ENCODE measurements around the gene OR14A16. TPM values are rescaled to one million over a fixed set of nuclear protein-coding genes. Genes with fewer than 3 reads are reported as not detected.

OR14A16 gene
- total RNA-seq, 2 donors from 2014 or later: not detected

- TF ChIP-seq, protein P1, sequence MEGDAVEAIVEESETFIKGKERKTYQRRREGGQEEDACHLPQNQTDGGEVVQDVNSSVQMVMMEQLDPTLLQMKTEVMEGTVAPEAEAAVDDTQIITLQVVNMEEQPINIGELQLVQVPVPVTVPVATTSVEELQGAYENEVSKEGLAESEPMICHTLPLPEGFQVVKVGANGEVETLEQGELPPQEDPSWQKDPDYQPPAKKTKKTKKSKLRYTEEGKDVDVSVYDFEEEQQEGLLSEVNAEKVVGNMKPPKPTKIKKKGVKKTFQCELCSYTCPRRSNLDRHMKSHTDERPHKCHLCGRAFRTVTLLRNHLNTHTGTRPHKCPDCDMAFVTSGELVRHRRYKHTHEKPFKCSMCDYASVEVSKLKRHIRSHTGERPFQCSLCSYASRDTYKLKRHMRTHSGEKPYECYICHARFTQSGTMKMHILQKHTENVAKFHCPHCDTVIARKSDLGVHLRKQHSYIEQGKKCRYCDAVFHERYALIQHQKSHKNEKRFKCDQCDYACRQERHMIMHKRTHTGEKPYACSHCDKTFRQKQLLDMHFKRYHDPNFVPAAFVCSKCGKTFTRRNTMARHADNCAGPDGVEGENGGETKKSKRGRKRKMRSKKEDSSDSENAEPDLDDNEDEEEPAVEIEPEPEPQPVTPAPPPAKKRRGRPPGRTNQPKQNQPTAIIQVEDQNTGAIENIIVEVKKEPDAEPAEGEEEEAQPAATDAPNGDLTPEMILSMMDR (conservative IDR thresholded peaks at IDR 0.05): no peak
These were observed 1.9 kb downstream of the OR14A16 start for GRCh38 chr1:247822060-247822459.

DNA sequence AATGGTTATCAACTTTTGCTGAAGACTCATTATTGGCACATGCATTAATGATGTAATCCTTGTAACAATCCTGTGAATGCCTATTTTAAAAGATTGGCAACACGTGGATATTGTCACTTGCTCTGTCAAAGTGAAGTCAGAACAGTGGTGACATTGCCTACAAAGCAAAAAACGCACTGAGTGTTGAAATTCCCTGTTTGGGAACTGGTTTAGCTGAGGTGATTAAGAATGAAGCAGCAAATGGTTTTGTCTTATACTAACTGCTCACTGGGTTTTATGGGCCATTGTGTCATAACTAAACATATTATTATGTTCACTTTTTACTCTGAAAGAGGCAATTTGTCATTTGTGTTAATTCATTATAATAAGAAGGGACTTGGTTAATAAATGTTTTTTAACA lies 11.3 kb downstream of the OR14A16 start:
- no peaks in the 10 kb centered on the region for H3K4me1 Mint-ChIP-seq
- H3K27me3 Mint-ChIP-seq (ENCODE audit: insufficient read depth): no peaks in the 10 kb centered on the region
- H3K27ac Mint-ChIP-seq: no peak overlapping the region
- H3K27me3 ChIP-seq (ENCODE audit: control insufficient read depth, insufficient read depth, low read length, poor library complexity, severe bottlenecking): no peaks in the 10 kb centered on the region
- TF ChIP-seq, protein P1 (conservative IDR thresholded peaks at IDR 0.05): no peak
- DNase-seq: no peak
- H3K9ac ChIP-seq (ENCODE audit: extremely low read depth, low read length, poor library complexity, severe bottlenecking): no peak overlapping the region
- no peaks in the 10 kb centered on the region for H3K36me3 ChIP-seq (ENCODE audit: control insufficient read depth, insufficient read depth, low read length)
- no peaks in the 10 kb centered on the region for H3K36me3 Mint-ChIP-seq (ENCODE audit: low read depth)
- WGBS, 2 experiments (ENCODE audit: insufficient coverage in 1 of 2, insufficient read length in 1 of 2): 39 to 42% methylated on average over 2 of the region's 2 CpGs
- no peaks in the 10 kb centered on the region for H3K4me1 ChIP-seq (ENCODE audit: control insufficient read depth, insufficient read depth, low read length)
- H3K4me3 Mint-ChIP-seq: no peak overlapping the region
- peaks cover 37% of the 10 kb centered on the region for H3K9me3 ChIP-seq (ENCODE audit: control insufficient read depth, low read length)
- H3K4me3 ChIP-seq (ENCODE audit: low read length): no peak overlapping the region
- H3K9me3 Mint-ChIP-seq: peaks cover 30% of the 10 kb centered on the region
- H3K27ac ChIP-seq (ENCODE audit: low read depth, low read length): no peak overlapping the region

More at GRCh38 chr1:247822060-247822459, 1.9 kb downstream of the OR14A16 start:
- H3K27me3 ChIP-seq (ENCODE audit: control insufficient read depth, insufficient read depth, low read length, poor library complexity, severe bottlenecking): no peaks in the 10 kb centered on the region
- Mint-ChIP-seq H3K27ac (no peak overlapping the region), H3K4me1 (peaks cover 8% of the 10 kb centered on the region), H3K27me3 (ENCODE audit: insufficient read depth) (no peaks in the 10 kb centered on the region), H3K4me3 (no peak overlapping the region), H3K9me3 (peaks cover 29% of the 10 kb centered on the region), H3K36me3 (ENCODE audit: low read depth) (peaks cover 3% of the 10 kb centered on the region)
- WGBS, 2 experiments (ENCODE audit: insufficient coverage in 1 of 2, insufficient read length in 1 of 2): no CpG with 5 or more reads among the region's 2 CpGs
- no peaks in the 10 kb centered on the region for H3K36me3 ChIP-seq (ENCODE audit: control insufficient read depth, insufficient read depth, low read length)
- H3K9ac ChIP-seq (ENCODE audit: extremely low read depth, low read length, poor library complexity, severe bottlenecking): no peak overlapping the region
- H3K4me3 ChIP-seq (ENCODE audit: low read length): no peak overlapping the region
- DNase-seq: no peak
- peaks cover 56% of the 10 kb centered on the region for H3K9me3 ChIP-seq (ENCODE audit: control insufficient read depth, low read length)
- no peak overlapping the region for H3K27ac ChIP-seq (ENCODE audit: low read depth, low read length)
- no peaks in the 10 kb centered on the region for H3K4me1 ChIP-seq (ENCODE audit: control insufficient read depth, insufficient read depth, low read length)

- Histone ChIP-seq H3K36me3 (ENCODE audit: control insufficient read depth, insufficient read depth, low read length) (no peaks in the 10 kb centered on the region), H3K9ac (ENCODE audit: extremely low read depth, low read length, poor library complexity, severe bottlenecking) (no peak overlapping the region), H3K27ac (ENCODE audit: low read depth, low read length) (no peak overlapping the region), H3K4me3 (ENCODE audit: low read length) (no peak overlapping the region), H3K27me3 (ENCODE audit: control insufficient read depth, insufficient read depth, low read length, poor library complexity, severe bottlenecking) (no peaks in the 10 kb centered on the region), H3K9me3 (ENCODE audit: control insufficient read depth, low read length) (peaks cover 66% of the 10 kb centered on the region), H3K4me1 (ENCODE audit: control insufficient read depth, insufficient read depth, low read length) (no peaks in the 10 kb centered on the region)
- TF ChIP-seq, protein P1 (conservative IDR thresholded peaks at IDR 0.05): no peak
- Mint-ChIP-seq H3K27me3 (ENCODE audit: insufficient read depth) (no peaks in the 10 kb centered on the region), H3K4me1 (no peaks in the 10 kb centered on the region), H3K9me3 (peaks cover 47% of the 10 kb centered on the region), H3K4me3 (no peak overlapping the region), H3K27ac (no peak overlapping the region), H3K36me3 (ENCODE audit: low read depth) (no peaks in the 10 kb centered on the region)
- DNase-seq: no peak
- WGBS, 2 experiments (ENCODE audit: insufficient coverage in 1 of 2, insufficient read length in 1 of 2): 25 to 27% methylated on average over 2 of the region's 2 CpGs
These were observed 26.4 kb downstream of the OR14A16 start for GRCh38 chr1:247797518-247797917.
